K562 (cell line): ENCODE data around the gene SCUBE1. TPM values are rescaled to one million over a fixed set of nuclear protein-coding genes. Genes with fewer than 3 reads are reported as not detected.
A peak's percentile ranks its signal among the peaks of the same experiment; 100 is the strongest.

Source experiments
- ATAC-seq: fragments of 200-7000 bp; cut with Tn5 transposase; 3 replicates; pipeline ENCODE4 v1.9.1; 2020; ENCODE audit warnings: moderate library complexity
- BruUV-seq: library from RNA; stranded (reverse); fragments of 400-500 nt; replicated peaks from 2 replicates; lab custom pipeline; 2021; lab: Mats Ljungman, UMichigan
- CTCF ChIA-PET: fragments of 300-600 bp; formaldehyde crosslinking; extraction: SDS; loops from one replicate; lab custom pipeline; 2021; ENCODE audit warnings: low intra/inter-chr PET ratio; lab: Yijun Ruan, JAX
- POLR2A ChIA-PET: fragments of 300-600, 350-650 bp; sonication (Branson Sonifier 250); formaldehyde crosslinking; extraction: SDS; loops from one replicate; lab custom pipeline; 2021; ENCODE audit warnings: antibody characterized with exemption, inconsistent platforms; lab: Yijun Ruan, JAX
- DNase-seq, 4 experiments: peaks; one replicate each; pipeline versions ENCODE4 v3.0.0 to v3.0.0-alpha.2; 2011 to 2018; ENCODE audit warnings: low spot score in 3 of 4, mixed read lengths in 3 of 4; ENCODE audit errors: extremely low read depth in 1 of 4
- FAIRE-seq: peaks from 2 replicates; lab custom pipeline; 2011; peaks lifted over from hg19 to GRCh38; lab: Jason Lieb, UNC
- H2AFZ ChIP-seq: 2 replicates; pipeline ENCODE4 v1.6.0; 2011; ENCODE audit warnings: low read depth, low read length, control low read depth, inconsistent platforms
- H3K27ac ChIP-seq: fragments of 200-600 bp; 3 replicates; pipeline ENCODE4 v1.8.0; 2011; ENCODE audit warnings: low read depth, mild to moderate bottlenecking, control low read depth, inconsistent platforms, low read length, moderate library complexity, mixed read lengths; ENCODE audit errors: extremely low read depth
- H3K27me3 ChIP-seq, 2 experiments: fragments of 300-600 bp in 1 of 2; 2 replicates in 1 of 2; 3 replicates in 1 of 2; pipeline versions ENCODE4 v1.6.0 to v1.8.0; 2011; ENCODE audit warnings: inconsistent platforms in 2 of 2, low read length in 2 of 2, mild to moderate bottlenecking in 1 of 2, mixed read lengths in 1 of 2, moderate library complexity in 1 of 2; ENCODE audit not compliant: control insufficient read depth in 2 of 2, insufficient read depth in 2 of 2
- H3K36me3 ChIP-seq: fragments of 300-600 bp; 3 replicates; pipeline ENCODE4 v1.8.0; 2011; ENCODE audit warnings: mild to moderate bottlenecking, low read length, inconsistent platforms; ENCODE audit not compliant: control insufficient read depth, insufficient read depth
- H3K4me1 ChIP-seq, 2 experiments: fragments of 200-600 bp in 1 of 2; replicated peaks in 1 of 2; 2 replicates in 1 of 2; 3 replicates in 1 of 2; pipeline versions ENCODE4 v1.5.1 to v1.8.0; 2011; ENCODE audit warnings: inconsistent platforms in 2 of 2, low read length in 2 of 2, mild to moderate bottlenecking in 1 of 2, mixed read lengths in 1 of 2, moderate library complexity in 1 of 2; ENCODE audit not compliant: control insufficient read depth in 2 of 2, insufficient read depth in 2 of 2
- H3K4me2 ChIP-seq: 2 replicates; pipeline ENCODE4 v1.6.1; 2011; ENCODE audit warnings: low read length, control low read depth, inconsistent platforms, mixed read lengths; ENCODE audit not compliant: insufficient read depth
- H3K4me3 ChIP-seq: fragments of 200-600 bp; sonication (generic), shearing (Covaris generic); 2 replicates; pipeline ENCODE4 v1.5.1; 2016; ENCODE audit warnings: control low read depth, inconsistent platforms
- H3K79me2 ChIP-seq: fragments of 200-600 bp; 3 replicates; pipeline ENCODE4 v1.8.0; 2011; ENCODE audit warnings: low read length, inconsistent platforms; ENCODE audit not compliant: control insufficient read depth, insufficient read depth
- H3K9ac ChIP-seq, 2 experiments: 2 replicates each; pipeline versions ENCODE4 v1.6.0 to v1.6.1; 2011; ENCODE audit warnings: low read depth in 2 of 2, low read length in 2 of 2, control low read depth in 1 of 2, inconsistent platforms in 1 of 2, mild to moderate bottlenecking in 1 of 2, mixed read lengths in 1 of 2; ENCODE audit not compliant: insufficient read depth in 1 of 2
- H3K9me1 ChIP-seq: one replicate; pipeline ENCODE4 v1.6.0; 2011; ENCODE audit warnings: inconsistent platforms, mild to moderate bottlenecking, low read length, moderate library complexity; ENCODE audit not compliant: control insufficient read depth, insufficient read depth
- H3K9me3 ChIP-seq: replicated peaks from 2 replicates; pipeline ENCODE4 v1.5.1; 2011; ENCODE audit warnings: low read depth, low read length, inconsistent platforms; ENCODE audit not compliant: control insufficient read depth, insufficient read depth
- H4K20me1 ChIP-seq: replicated peaks from 2 replicates; pipeline ENCODE4 v1.6.1; 2011; ENCODE audit warnings: low read length, inconsistent platforms, mixed read lengths; ENCODE audit not compliant: control insufficient read depth, insufficient read depth
- ATF7 ChIP-seq: fragments of 450-650 bp; IDR thresholded peaks from 2 replicates; pipeline ENCODE4 v1.7.1; 2014; ENCODE audit warnings: mild to moderate bottlenecking, moderate library complexity
- BCOR ChIP-seq: fragments of 450-650 bp; IDR thresholded peaks from 2 replicates; pipeline ENCODE4 v1.6.1; 2016
- DACH1 ChIP-seq: fragments of 450-650 bp; IDR thresholded peaks from 2 replicates; pipeline ENCODE4 v1.6.1; 2018; ENCODE audit not compliant: partially characterized antibody
- MECOM ChIP-seq: fragments of 250-450 bp; sonication (Bioruptor Pico); IDR thresholded peaks from 2 replicates; pipeline ENCODE4 v1.8.0; 2022; ENCODE audit warnings: inconsistent platforms
- ZNF655 ChIP-seq: fragments of 250-450 bp; sonication (Bioruptor Pico); IDR thresholded peaks from 2 replicates; pipeline ENCODE4 v1.5.0; 2021
- WGBS: fragments of 100-300 bp; shearing (Covaris generic); methylation state at CpG from one replicate; pipeline ENCODE4 v1.1.6; 2016; ENCODE audit warnings: low coverage, mixed read lengths; ENCODE audit not compliant: insufficient coverage; ENCODE audit errors: missing lambda C conversion rate; 5-methylcytosine and 5-hydroxymethylcytosine counted together
- in situ Hi-C: fragments of 300-500 bp; cut with MboI; formaldehyde crosslinking; loops from 4 replicates; pipeline ENCODE4 v1.15.0; 2018; ENCODE audit warnings: inconsistent platforms, mixed read lengths
- intact Hi-C: fragments of 100-400 bp; cut with micrococcal nuclease; formaldehyde crosslinking; loops from 2 replicates; pipeline ENCODE4 v1.14.2; 2022
- polyA plus RNA-seq, 8 experiments: library from polyadenylated mRNA; depleted of rRNA in 4 of 8; stranded (reverse) in 5 of 8; unstranded in 3 of 8; fragments of >200 nt; fragmentation: Nextera tagmentation in 2 of 8; fragmentation: Illumina TruSeq in 1 of 8; extraction: Ambion mirVana in 2 of 8; extraction: Trizol in 1 of 8; gene quantifications; 2 replicates each; pipeline versions ENCODE4 v1.2.1 to v1.2.3, GENCODE V29; 2011 to 2014; ENCODE audit warnings: inconsistent platforms in 1 of 8, missing spikeins in 1 of 8
- total RNA-seq, 7 experiments: library from RNA; depleted of rRNA in 6 of 7; stranded (reverse); fragments of >200 nt in 6 of 7; fragmentation: Illumina TruSeq in 2 of 7; extraction: Trizol in 2 of 7; gene quantifications; 2 replicates each; pipeline versions ENCODE4 v1.2.1 to v1.2.3, GENCODE V29; 2011 to 2021; ENCODE audit warnings: low replicate concordance in 1 of 7

SCUBE1 gene
- total and polyA plus RNA-seq, 9 of the 15 experiments (the other 6 are each of a cell fraction or from before 2014, with no cell fraction given) = 0.03 to 0.47 (median 0.29) TPM; not detected in 6

GRCh38 chr22:43182118-43182517 lies 161.1 kb downstream of the SCUBE1 start:
- no peak for ATAC-seq
- Histone ChIP-seq H3K4me3 (no peak overlapping the region), H3K27ac (peak overlapping the region; percentile 86), H4K20me1 (no peaks in the 10 kb centered on the region), H3K9me3 (0 out of 2 replicates have a peak, but pooled peaks cover 2% of the 10 kb centered on the region), H2AFZ (no peak overlapping the region), H3K79me2 (peaks cover 63% of the 10 kb centered on the region), H3K9me1 (no peaks in the 10 kb centered on the region), H3K9ac (peak overlapping the region in 1 of 2 experiments; percentile 81; a peak in 2 of 4 replicates), H3K4me1 (peaks cover 23 to 53% of the 10 kb centered on the region in 2 experiments; a peak in 4 of 5 replicates), H3K27me3 (no peaks in the 10 kb centered on the region), H3K36me3 (peaks cover 59% of the 10 kb centered on the region), H3K4me2 (no peak overlapping the region)
- ChIA-PET POLR2A (interaction anchor here (1.0 kb wide), 1 partner anchor 182 kb away, joined by 3 read pairs; no protein-coding TSS in a partner anchor), CTCF (no interaction called here)
- intact Hi-C loops = no loop called here
- TF ChIP-seq ZNF655 (CRISPR knock-in tag) = no peak
- TF ChIP-seq DACH1 = no peak
- no peak for TF ChIP-seq BCOR
- TF ChIP-seq ATF7 = no peak
- TF ChIP-seq MECOM = no peak
- DNase-seq = no peak
- BruUV-seq = no TSS peak
- 93% methylated on average over 5 of the region's 10 CpGs for WGBS
- FAIRE-seq = no peak
- in situ Hi-C loops = no loop called here
